GM18499 (cell line): ENCODE data around the gene NSUN2.
"Not testable (repeated sequence)": the region's sequence is repeated elsewhere in the genome, so short reads cannot be mapped to it uniquely, and the experiment has no call there.

ENCODE experiments used
- ATAC-seq: cut with Tn5 transposase; IDR thresholded peaks from one replicate; pipeline ENCODE4 v1.9.1; 2021; ENCODE audit warnings: moderate number of reproducible peaks; ENCODE audit not compliant: insufficient read depth, unreplicated experiment

Gene NSUN2

DNA sequence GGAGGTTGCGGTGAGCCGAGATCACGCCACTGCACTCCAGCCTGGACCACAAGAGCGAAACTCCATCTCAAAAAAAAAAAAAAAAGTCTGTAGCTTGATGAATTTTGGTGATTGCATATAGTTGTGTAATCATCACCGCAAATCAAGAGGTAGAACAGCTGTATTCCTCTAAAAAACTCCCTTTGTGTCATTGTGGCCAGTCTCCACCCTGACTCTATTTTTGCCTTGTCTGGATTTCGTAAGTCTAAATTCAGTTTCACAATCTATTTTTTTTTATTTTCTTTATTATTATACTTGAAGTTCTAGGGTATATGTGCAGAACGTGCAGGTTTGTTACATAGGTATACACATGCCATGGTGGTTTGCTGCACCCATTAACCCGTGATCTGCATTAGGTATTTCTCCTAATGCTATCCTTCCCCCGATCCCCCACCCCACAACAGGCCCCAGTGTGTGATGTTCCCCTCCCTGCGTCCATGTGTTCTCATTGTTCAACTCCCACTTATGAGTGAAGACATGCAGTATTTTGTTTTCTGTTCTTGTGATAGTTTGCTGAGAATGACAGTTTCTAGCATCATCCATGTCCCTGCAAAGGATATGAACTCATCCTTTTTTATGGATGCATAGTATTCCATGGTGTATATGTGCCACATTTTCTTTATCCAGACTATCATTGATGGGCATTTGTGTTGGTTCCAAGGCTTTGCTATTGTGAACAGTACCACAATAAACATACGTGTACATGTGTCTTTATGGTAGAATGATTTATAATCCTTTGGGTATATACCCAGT, 12.9 kb upstream of the NSUN2 start:
- ATAC-seq, result not testable (repeated sequence)

DNA sequence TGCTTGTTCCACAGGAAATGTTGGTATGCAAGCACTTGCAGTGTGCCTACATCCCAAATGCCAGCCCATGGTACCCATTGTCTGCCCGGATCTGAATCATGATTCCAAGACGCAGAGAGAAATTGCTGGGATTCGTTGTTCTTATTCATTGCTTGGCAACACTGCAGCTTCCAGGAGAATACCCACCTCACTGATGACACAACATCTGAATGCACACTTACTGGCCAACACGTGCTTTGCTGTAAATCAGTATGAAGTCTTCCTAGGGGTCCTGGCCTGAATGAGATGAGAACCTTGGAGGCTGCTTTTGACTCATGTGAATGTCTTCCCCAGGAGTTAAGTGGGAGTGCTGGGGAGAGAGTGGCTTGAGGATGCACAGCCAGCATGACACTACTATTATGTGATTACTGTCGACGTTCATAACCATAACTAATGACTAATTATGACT, 12.0 kb upstream of the NSUN2 start:
- no peak for ATAC-seq

DNA sequence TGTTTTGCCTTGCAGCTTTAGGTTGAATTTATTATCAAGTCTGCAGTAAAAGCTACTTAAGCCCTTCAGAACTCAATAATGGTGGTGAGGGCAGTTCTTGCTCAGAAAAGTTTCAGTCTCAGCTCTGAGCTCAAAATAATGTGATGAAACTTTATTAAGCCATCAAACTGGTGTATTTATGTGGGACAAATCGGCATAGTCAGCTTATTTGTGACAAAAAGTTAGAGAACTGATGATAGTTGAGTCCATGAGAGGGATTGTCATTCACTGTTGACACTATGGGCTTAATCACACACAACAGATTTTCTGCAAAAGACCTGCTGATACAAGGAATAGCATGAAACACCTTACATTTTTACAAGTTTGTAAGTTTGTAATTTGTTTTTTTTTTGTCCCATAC, 9.8 kb upstream of the NSUN2 start:
- no peak for ATAC-seq

DNA sequence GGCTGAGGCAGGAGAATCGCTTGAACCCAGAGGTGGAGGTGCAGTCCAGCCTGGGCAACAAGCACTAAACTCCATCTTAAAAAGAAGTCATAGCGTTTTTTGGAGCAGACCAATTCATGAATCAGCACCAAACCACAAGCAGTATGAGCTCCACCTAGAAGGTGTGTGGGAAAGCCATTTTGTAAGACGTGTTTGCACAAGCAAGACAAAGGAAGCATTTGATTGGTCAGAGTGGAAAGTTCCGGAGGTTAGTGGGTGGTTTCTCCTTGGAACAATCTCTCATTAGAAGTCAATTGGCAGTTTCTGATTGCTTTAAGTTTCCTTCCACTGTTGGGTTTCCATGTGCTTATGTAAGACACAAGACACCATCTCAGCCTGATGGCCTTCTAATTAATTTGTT, 5.4 kb upstream of the NSUN2 start:
- no peak for ATAC-seq

DNA sequence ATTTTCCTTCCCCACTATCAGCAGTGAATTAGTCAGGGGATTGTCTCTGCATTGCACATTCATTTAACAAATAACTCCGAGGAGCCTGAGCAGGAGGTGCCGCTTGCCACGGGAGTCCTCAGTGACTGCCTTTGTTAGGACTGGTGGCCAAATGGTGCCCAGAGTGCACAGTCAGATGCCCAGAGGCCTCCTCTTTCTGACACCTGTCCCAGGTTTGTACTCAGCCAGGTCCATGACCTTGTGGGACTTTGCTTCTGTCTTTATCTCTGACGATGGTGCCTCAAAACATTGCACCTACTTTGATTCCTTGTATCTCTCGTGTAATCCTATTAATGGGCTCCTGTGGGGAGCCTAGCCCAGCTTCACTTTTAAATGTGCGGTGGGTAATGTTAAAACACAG, 4.7 kb upstream of the NSUN2 start:
- ATAC-seq, result no peak

DNA sequence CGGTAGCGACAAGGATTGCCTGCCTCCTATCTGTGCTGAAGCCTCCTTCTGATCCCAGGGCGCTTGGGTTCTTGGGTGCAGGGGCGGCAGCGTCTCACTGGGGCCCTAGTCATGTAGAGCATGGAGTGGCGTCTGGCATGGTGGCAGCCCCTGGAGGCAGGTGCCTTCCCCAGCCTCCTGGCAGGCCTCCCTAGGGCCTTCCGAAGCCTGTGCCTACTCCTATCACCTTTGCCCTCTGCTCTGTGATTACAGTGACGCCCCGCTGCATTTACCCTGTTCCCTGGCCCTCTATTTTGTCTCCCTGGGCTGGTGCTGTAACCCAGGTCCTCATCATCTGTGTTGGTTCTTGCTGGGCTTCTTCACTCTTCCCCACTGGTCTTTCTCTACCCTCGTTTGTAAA, 4.2 kb upstream of the NSUN2 start:
- ATAC-seq, result no peak

DNA sequence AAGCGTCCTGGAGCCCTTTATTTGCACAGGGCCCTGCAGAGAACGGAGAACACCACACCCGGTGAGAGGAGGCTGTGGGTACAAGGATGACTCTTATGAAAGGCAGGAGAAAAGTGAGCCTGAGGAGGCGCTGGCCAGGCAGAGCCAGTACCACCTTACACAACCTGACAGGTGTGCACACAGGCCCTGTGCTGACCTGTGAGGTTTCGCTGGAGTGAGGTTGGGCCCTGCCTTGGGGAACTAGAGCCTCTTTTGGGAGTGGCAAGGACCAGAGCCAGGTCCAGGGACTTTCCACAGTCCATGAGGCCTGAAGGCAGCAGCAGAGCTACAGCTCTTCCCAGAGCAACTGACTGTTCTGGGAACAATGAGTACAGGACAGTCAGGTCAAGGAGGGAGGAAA, 3.4 kb upstream of the NSUN2 start:
- no peak for ATAC-seq

DNA sequence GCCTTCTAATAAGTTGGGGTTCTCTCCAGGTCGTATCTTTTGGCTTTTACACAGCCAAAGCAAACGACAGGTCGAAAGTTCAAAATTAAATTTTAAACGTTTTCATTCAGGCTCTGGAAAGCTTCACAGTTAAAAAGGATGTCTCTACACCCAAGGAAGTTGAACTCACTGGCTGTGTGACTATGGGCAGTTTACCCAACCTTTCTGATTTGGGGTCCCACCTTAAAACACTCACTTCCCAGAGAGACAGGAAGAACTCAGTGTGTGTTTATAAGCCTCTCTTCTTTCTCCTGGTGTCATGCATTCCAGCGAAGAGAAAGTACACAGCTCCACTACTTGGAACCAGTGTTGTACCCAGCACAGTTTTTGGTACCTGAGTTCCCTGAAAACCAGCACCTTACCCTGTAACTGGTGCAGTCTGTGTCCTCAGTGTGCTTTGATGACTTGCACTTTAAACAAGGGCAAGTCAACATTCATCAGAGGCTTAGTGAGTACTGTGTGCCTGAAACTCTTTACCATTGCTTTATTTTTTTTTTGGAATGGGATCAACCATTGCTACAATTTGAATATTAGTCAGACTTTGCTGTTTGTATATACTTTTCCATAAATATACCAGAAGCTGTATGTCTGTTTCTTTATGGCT, 2.1 kb upstream of the NSUN2 start:
- ATAC-seq, result no peak

DNA sequence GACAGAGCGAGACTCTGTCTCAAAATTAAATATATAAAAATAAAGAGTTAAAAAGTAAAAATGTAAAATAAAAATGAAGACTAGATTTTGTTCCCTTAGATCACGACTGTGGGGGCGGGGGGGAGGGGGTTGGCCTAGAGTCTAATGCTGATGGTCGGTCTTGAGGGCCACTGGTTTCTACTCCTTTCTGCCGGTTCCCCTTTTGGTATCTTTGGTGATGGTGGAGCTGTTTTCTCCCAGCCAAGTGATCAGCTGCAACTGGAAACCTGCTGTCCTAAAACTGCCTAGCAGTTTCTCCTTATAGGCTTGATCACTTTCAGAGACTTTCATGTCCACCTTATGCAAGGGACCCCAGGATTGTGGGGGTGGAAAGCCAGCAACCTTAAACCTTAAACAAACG, 1.5 kb upstream of the NSUN2 start:
- ATAC-seq, result no peak

DNA sequence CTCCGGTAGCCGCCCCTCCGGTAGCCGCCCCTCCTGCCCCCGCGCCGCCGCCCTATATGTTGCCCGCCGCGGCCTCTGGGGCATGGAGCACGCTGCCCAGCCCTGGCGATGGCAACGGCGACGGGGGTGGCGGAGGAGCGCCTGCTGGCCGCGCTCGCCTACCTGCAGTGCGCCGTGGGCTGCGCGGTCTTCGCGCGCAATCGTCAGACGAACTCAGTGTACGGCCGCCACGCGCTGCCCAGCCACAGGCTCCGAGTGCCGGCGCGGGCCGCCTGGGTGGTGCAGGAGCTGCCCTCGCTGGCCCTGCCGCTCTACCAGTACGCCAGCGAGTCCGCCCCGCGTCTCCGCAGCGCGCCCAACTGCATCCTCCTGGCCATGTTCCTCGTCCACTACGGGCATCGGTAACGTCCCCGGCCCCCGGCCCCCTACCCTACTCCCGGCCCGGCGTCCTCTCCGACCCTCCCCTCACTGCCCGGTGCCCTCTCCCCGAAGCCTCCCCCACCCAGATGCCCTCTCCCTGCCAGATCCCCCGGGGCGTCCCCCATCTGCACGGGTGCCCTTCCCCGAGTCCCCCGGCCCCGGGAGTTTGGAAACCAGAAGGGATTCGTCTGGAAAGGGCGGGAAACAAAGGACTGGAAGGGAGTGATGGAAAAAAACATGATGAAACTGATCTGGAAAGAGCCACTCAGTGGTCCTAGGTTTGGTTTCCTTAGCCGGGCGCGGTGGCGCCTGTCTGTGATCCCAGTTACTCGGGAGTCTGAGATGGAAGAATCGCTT, 813 bp upstream of the NSUN2 start:
- ATAC-seq, result peak; percentile 33

DNA sequence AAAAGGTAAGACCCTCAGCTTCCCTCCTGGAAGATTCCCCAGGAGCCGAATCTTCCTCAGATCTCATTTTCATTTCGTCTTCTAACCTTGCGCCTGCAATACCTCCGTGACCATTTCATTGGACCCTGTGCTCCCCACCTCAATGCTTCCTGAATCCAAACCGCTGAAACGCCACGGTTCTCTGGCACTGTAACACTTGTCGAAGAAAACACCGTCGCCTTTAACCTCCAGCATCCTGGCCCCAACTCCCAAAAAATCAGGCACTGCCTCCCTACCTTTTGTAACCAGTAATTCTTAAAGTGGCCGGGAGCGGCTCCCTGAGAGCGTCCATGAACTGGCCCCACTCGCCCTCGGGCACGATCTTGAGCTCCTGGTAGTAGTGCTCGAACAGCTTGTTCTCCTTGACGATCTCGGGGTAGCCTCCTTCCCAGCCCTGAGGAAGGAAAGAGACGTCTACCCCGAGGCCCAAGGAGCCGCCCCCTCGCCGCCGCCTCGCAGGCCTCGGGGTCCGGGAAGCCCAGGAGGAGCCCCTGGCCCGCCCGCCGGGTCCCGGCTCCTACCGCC, 438 bp downstream of the NSUN2 start:
- peak; percentile 9 for ATAC-seq

DNA sequence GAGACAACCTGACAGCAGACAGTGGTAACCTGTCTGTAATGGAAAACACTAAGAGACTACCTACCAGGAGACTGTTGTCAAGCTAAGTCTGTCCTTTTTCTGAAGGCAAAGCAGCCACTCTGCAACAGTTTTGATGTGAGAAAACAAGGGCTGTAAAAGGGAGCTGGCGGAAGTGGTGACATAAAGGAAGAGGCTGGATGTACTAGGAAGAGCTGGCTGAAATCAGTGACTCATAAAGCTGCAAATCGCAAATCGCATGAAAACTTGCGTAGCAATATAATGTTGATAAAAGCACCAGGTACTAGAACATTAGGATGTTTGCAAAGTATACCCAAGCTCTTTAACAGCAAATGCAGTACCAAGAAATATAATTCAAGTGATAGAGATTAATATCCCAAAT, 1.4 kb downstream of the NSUN2 start:
- no peak for ATAC-seq

DNA sequence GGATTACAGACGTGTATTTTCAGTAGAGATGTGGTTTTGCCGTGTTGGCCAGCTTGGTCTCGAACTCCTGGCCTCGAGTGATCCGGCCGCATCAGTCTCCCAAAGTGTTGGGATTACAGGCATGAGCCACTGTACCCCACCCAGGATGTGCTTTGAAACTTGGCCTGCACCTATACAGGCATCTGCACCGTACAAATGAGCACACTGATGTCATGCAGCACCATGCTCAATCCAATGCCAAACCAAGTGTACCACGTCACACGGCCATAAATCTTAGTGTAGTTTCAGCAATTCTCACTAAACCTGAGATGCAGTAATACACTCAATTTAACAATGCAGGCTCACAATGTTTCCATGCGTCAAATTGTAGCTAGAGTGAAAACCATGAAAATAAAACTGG, 6.3 kb downstream of the NSUN2 start:
- ATAC-seq, result no peak

DNA sequence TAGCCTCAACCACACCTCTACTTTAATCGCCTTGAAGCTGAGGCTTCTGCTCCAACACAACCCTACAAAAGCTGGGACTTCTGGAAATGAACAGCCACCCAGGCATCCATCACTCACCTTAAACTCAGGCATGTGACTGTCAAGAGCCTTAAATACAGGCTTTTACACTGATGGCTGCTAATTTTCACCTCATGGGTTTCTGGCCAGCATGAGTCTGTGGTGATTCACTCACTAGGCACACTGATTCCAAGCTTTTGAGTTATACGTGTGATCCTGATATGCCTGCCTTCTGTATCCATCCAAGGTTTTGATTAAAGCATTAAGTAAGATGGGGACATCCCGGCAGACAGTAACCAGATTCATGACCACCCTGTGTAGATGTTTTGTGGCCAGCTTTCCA, 8.9 kb downstream of the NSUN2 start:
- ATAC-seq, result no peak

DNA sequence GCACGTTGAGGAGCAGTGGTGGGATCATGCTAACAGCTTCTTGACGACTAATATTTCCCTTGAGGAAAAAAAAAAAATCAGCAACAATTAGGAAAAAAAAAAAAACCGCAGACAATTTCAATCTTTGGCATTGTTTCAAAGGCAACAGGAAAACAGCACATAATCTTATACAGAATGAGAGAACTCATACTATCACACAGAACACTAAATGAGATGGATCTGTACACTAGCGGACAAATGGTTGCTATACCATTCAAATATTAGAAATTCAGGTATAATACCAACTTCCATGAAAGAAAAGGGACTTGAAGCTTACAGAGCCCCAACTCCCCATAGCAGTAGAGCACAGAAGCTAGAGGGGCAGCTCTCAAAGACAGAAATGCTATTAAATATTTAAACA, 9.6 kb downstream of the NSUN2 start:
- ATAC-seq, result no peak

DNA sequence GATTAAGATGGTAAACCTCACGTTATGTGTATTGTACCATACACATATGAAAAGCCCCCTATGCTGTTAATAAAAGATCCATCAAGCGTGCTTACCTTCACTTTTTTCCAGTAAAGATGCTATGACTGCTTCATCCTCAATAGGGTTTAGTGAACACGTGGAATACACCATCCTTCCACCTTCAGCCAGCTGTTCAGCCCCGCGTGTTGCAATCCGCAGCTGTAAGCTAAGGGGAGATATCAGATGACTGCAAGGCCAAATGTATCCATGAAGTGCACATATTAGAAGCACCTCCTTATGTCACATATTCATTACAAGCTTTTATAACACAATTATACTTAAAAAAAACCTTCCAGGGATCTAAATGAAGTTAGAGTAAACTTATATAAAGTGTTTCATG, 16.2 kb downstream of the NSUN2 start:
- ATAC-seq, result no peak

DNA sequence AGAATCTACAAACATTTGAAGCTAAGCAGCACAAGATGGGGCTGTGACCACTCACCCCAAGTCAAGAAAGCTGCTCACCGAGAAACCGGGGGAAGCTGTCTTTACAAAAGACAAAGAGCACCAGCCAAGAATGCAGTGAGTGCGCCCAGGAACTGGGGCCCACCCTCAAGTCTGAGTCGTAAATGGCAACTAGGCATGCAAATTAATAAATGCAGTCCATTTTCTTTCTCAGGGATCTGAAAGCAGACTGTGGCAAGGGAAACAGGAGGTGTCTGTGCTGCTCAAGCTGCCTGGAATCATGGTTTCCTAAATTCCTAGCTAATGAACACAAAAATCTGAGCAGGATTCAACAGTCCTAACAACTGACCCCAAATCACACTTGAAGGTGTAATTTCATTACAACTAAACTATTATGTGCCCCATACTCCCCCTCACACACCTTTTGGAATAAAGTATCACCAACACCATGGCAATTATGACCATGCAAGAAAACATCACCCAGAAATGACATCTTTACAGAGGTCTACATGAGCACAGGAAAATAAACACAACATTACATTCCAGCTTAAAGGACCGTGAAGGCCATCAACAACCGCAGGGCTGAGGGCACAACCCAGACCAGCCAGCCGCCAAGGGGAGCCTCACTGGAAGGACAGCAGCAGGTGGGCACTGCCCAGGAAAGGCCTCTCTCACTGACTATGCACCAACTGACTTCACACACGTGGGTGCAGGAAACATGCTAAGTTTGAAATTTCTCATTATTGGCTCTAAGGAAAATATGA, 17.6 kb downstream of the NSUN2 start:
- no peak for ATAC-seq

DNA sequence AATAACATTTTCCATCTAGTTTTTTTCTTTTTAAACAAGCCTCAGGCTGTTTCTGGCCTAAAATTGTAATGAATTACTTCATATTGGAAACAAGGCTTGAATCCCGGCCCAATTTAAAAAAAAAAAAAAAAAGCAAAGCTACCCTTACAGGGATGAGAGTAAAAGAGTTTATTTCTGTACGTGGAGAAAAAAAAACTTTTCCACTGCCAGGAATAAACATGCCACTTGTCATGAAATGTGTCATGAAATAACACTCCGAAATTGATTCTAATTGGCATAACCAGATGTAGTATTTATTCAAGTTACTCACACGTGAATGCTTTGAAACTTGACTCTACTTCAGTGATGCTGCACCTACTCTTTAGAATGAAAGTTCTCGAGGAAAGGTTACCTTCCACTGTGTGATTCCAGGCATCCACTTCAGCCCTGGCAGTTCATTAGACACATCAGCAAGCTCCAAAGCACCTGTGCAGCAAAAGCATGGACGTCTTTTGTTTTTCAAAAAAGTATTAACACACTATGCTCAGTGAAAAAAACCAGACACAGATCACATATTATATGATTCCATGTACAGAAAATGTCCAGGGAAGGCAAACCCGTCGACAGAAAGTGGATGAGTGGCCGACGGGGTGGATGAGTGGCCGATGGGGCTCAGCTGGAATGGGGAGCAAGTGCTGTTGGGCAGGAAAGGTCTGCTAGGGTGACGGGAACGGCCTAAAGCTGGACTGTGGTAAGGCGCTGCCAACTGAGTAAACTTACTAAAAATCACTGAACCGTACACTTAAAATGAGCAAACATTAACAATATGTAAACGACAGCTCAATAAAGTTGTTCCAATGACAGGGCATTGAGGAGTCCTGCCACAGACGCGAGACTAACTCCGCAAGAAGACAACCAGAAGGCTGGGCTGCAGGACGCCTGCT, 21.2 kb downstream of the NSUN2 start:
- ATAC-seq, result no peak

DNA sequence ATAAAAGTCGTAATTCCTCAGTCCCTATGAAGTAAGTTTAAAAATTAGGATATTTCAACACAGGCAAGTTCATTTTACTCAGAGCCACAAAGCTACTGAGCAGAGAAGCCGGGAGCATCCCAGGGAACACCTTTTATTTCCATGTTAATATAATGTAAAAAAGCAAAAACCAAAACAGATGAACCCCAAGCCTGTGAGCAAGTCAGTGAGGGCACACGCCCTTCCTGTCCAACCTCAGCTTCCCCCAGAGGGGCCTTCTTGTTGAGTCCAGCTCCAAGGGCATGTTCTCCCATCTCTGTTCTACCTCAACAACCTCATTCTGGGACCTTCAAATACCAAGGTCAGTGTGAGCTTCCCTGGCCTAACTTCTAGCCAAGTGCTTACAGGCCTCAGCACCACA, 24.8 kb downstream of the NSUN2 start:
- no peak for ATAC-seq
